ENCODE results near the gene BAMBI.

The BAMBI gene

GRCh38 chr10:28709001-28709710 is 31.8 kb downstream of the BAMBI start:
- H3K27ac Mint-ChIP-seq: no peak overlapping the region
- H3K4me3 Mint-ChIP-seq: no peak overlapping the region
- H3K36me3 Mint-ChIP-seq (ENCODE audit: low read depth): no peaks in the 10 kb centered on the region
- H3K4me1 Mint-ChIP-seq (ENCODE audit: low read depth): no peaks in the 10 kb centered on the region
- H3K27me3 Mint-ChIP-seq (ENCODE audit: low read depth): no peaks in the 10 kb centered on the region
- no peaks in the 10 kb centered on the region for H3K9me3 Mint-ChIP-seq

- Mint-ChIP-seq H3K4me1 (ENCODE audit: low read depth) (no peaks in the 10 kb centered on the region), H3K27ac (no peak overlapping the region), H3K27me3 (ENCODE audit: low read depth) (no peaks in the 10 kb centered on the region), H3K4me3 (no peak overlapping the region), H3K36me3 (ENCODE audit: low read depth) (no peaks in the 10 kb centered on the region), H3K9me3 (no peaks in the 10 kb centered on the region)
These were observed 33.0 kb downstream of the BAMBI start for GRCh38 chr10:28710202-28710886.

DNA sequence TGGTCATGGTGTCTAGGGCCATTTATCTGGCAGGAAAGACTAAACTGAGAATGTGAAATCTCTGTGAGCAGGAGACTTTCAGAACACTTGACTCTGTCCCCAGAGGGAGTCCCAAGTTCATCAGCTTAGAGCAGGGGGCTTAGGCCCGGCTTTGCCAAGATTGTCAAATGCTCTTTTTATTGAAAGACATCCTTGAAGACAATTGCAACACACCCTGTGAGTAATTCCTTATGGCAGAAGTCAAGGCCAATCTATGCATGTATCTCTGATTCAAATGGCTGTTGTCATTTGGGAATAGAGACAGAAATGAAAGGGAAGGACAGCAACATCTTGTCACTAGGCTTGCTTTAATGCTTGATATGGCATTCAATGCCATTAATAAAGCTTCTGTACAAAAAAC is 33.7 kb downstream of the BAMBI start:
- Mint-ChIP-seq H3K4me3 (no peak overlapping the region), H3K9me3 (no peaks in the 10 kb centered on the region), H3K4me1 (ENCODE audit: low read depth) (no peaks in the 10 kb centered on the region), H3K36me3 (ENCODE audit: low read depth) (no peaks in the 10 kb centered on the region), H3K27me3 (ENCODE audit: low read depth) (peaks cover under 1% of the 10 kb centered on the region), H3K27ac (no peak overlapping the region)

DNA sequence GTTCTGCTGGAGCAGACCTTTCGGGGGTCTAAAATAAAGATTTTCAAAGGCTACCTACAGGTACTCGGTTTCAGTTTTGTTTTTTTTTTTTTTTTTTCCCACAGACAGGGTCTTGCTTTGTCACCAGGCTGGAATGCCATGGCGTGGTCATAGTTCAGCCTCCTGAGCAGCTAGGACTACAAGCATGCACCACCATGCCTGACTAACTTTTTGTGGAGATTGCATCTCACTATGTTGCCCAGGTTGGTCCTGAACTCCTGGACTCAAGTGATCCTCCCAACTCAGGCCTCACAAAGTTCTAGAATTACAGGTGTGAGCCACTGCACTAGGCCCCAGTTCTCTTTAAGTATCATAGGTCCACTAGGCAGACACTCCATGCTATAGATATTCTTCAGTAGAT is 34.5 kb downstream of the BAMBI start:
- H3K9me3 Mint-ChIP-seq: no peaks in the 10 kb centered on the region
- no peaks in the 10 kb centered on the region for H3K36me3 Mint-ChIP-seq (ENCODE audit: low read depth)
- H3K4me3 Mint-ChIP-seq: no peak overlapping the region

DNA sequence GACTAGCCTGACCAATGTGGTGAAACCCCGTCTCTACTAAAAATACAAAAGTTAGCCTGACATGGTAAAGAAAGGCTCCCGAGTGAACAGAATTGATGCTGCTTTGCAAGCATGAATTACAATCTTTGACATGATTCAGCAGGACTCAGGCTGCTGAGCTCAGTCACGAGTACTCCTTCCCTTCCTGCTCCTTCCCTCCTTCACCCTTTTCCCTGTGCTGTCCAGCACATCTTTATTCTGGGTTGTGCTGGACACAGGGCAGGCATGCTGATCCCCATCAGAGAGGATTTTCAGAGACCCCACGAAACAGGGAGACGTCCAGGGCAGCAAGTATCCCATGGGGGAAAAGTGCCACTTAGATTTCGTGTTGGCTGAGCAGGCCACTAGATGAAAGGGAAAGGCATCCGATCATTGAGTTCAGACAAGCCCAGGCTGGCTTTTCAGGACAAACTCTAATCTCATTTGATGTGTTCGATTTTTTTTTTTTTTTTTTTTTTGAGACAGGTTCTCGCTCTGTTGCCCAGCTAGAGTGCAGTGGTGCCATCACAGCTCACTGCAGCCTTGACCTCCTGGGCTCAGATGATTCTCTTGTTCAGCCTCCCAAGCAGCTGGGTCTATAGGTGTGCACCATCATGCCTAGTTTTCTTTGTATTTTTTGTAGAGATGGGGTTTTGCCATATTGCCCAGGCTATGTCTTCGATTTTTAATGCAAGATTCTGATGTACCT is 36.5 kb downstream of the BAMBI start:
- no peaks in the 10 kb centered on the region for H3K36me3 Mint-ChIP-seq (ENCODE audit: low read depth)

More for the DNA sequence above, 34.5 kb downstream of the BAMBI start:
- Mint-ChIP-seq H3K27ac (no peak overlapping the region), H3K27me3 (ENCODE audit: low read depth) (peaks cover 7% of the 10 kb centered on the region), H3K4me1 (ENCODE audit: low read depth) (no peaks in the 10 kb centered on the region)

DNA sequence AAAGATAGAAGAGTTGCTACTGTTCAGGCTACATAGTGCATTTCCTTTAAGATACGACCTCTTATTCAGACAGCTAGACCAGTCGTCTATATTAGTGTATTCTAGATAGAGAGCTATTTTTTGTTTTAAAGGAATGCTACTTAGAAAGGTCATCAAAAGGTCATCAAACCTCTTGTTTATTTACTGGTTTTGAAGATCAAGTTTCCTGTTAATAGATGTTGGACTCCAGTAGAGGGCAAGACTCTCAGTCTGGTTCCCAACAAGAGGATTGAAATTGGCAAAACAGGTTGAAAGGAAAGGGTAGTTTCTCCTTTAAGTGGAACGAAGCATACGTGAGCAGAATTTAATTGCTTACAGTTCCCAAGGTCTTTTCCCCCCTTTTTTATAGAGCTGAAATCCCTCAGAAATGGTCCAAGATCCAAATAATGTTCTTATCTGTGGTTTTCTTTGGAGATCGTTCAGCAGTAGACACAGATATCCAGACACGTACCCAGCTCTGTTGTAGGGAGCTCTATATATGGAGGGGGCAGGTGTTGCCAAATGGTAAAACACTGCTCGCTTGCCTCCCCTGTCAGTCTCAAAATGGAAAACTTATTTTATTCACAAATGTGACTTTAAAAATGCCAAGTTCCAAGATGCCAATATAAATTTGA is 37.2 kb downstream of the BAMBI start:
- no peaks in the 10 kb centered on the region for H3K9me3 Mint-ChIP-seq
- H3K4me1 Mint-ChIP-seq (ENCODE audit: low read depth): no peaks in the 10 kb centered on the region
- H3K4me3 Mint-ChIP-seq: no peak overlapping the region
- no peaks in the 10 kb centered on the region for H3K36me3 Mint-ChIP-seq (ENCODE audit: low read depth)
- no peak overlapping the region for H3K27ac Mint-ChIP-seq
- peaks cover 17% of the 10 kb centered on the region for H3K27me3 Mint-ChIP-seq (ENCODE audit: low read depth)

More for the DNA sequence above, 36.5 kb downstream of the BAMBI start:
- Mint-ChIP-seq H3K27me3 (ENCODE audit: low read depth) (peaks cover 14% of the 10 kb centered on the region), H3K4me1 (ENCODE audit: low read depth) (no peaks in the 10 kb centered on the region), H3K27ac (no peak overlapping the region), H3K4me3 (no peak overlapping the region), H3K9me3 (no peaks in the 10 kb centered on the region)

DNA sequence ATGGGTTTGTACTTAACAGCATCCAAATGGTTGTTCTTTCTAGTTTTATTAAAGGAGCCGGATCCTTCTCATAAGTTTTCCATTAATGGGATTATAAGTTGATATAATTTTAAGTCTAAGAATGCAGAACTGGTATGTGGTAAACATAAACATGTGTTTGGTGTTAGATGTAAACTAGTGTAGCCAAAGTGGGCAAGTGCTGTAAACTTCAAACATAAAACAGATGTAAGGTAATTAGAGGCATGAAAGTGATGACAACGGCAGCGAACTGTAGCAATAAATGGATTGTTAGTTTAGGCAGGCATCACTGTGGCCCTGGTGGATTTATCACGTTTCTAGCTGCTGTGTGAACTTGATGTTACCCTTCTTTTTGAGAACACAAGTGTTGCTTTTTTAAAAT is 37.9 kb downstream of the BAMBI start:
- H3K27me3 Mint-ChIP-seq (ENCODE audit: low read depth): peaks cover 18% of the 10 kb centered on the region
- H3K36me3 Mint-ChIP-seq (ENCODE audit: low read depth): no peaks in the 10 kb centered on the region
- no peaks in the 10 kb centered on the region for H3K4me1 Mint-ChIP-seq (ENCODE audit: low read depth)
- no peak overlapping the region for H3K4me3 Mint-ChIP-seq
- H3K9me3 Mint-ChIP-seq: no peaks in the 10 kb centered on the region
- H3K27ac Mint-ChIP-seq: no peak overlapping the region

GRCh38 chr10:28715757-28716156 is 38.4 kb downstream of the BAMBI start:
- Mint-ChIP-seq H3K27ac (no peak overlapping the region), H3K36me3 (ENCODE audit: low read depth) (no peaks in the 10 kb centered on the region), H3K4me1 (ENCODE audit: low read depth) (no peaks in the 10 kb centered on the region), H3K27me3 (ENCODE audit: low read depth) (peaks cover 19% of the 10 kb centered on the region), H3K9me3 (no peaks in the 10 kb centered on the region), H3K4me3 (no peak overlapping the region)

GRCh38 chr10:28716748-28717147 is 39.4 kb downstream of the BAMBI start:
- Mint-ChIP-seq H3K4me3 (no peak overlapping the region), H3K27me3 (ENCODE audit: low read depth) (peaks cover 29% of the 10 kb centered on the region), H3K4me1 (ENCODE audit: low read depth) (no peaks in the 10 kb centered on the region), H3K27ac (no peak overlapping the region), H3K36me3 (ENCODE audit: low read depth) (no peaks in the 10 kb centered on the region), H3K9me3 (no peaks in the 10 kb centered on the region)

GRCh38 chr10:28717656-28718201 is 40.4 kb downstream of the BAMBI start:
- Mint-ChIP-seq H3K4me1 (ENCODE audit: low read depth) (no peaks in the 10 kb centered on the region), H3K27me3 (ENCODE audit: low read depth) (peaks cover 39% of the 10 kb centered on the region), H3K4me3 (no peak overlapping the region), H3K36me3 (ENCODE audit: low read depth) (no peaks in the 10 kb centered on the region), H3K9me3 (no peaks in the 10 kb centered on the region), H3K27ac (no peak overlapping the region)

DNA sequence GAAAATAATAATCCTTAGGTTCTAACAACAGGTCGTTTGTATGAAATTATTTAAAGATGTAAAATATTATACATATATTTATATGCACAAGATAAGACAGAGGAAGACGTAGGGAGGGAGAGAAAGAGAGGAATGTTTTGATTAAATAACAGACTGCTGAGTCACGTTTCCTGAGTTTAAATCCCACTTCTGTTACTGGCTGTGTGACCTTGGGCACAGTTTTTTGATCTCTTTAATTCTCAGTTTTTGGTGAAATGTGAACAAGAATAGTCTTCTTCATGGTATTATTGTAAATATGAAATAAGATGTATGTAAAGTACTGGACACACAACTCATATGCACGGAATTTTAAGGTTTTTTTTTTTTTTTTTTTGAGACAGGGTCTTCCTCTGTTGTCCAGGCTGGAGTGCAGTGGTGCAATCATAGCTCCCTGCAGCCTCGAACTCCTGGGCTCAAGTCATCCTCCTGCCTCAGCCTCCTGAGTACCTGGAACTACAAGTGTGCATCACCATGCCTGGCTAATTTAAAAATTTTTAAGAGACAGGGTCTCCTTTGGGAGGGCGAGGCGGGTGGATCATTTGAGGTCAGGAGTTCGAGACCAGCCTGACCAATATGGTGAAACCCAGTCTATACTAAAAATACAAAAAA is 42.6 kb downstream of the BAMBI start:
- Mint-ChIP-seq H3K4me3 (no peak overlapping the region), H3K27ac (no peak overlapping the region), H3K9me3 (no peaks in the 10 kb centered on the region), H3K36me3 (ENCODE audit: low read depth) (no peaks in the 10 kb centered on the region), H3K4me1 (ENCODE audit: low read depth) (no peaks in the 10 kb centered on the region), H3K27me3 (ENCODE audit: low read depth) (peaks cover 56% of the 10 kb centered on the region)

DNA sequence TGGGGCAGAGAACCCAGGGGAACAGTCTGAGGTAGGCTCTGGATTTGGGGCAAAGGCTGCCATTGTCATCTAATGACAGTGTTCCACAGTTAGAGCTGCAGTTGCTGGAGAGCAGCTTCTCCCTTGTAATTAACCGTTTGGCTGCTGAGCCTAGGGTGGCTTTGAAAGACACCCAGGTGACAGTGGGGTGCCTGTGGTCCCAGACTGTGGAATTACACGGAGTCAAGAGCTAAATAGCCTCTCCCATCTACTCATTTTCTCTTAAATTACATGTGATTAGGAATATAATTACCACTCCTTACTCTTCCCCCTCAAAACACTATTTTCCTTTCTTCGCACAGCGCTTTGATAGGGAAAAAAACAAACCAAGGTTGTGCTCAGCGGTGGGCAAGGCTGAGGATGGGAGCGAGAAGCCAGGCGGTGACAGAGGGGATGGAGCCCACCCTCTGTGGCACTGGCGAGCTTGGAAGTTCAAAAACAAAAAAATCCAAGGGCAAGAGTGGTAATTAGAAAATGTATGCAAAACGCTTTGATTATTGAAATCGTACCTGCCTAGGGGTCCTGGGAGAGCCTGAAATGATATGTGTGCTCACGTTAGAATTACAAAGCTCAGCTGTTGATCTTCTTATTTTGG is 44.1 kb downstream of the BAMBI start:
- no peak overlapping the region for H3K4me3 Mint-ChIP-seq
- H3K27me3 Mint-ChIP-seq (ENCODE audit: low read depth): peaks cover 55% of the 10 kb centered on the region
- no peaks in the 10 kb centered on the region for H3K36me3 Mint-ChIP-seq (ENCODE audit: low read depth)
- H3K4me1 Mint-ChIP-seq (ENCODE audit: low read depth): no peaks in the 10 kb centered on the region
- no peak overlapping the region for H3K27ac Mint-ChIP-seq
- no peaks in the 10 kb centered on the region for H3K9me3 Mint-ChIP-seq

- Mint-ChIP-seq H3K4me3 (no peak overlapping the region), H3K27ac (no peak overlapping the region), H3K27me3 (ENCODE audit: low read depth) (peaks cover 49% of the 10 kb centered on the region), H3K36me3 (ENCODE audit: low read depth) (no peaks in the 10 kb centered on the region), H3K4me1 (ENCODE audit: low read depth) (no peaks in the 10 kb centered on the region), H3K9me3 (no peaks in the 10 kb centered on the region)
These were observed 44.9 kb downstream of the BAMBI start for GRCh38 chr10:28722065-28722803.
